Fibroblast of skin of right quadriceps (primary cell): ENCODE data around the gene ARFGAP1.
"Not testable (repeated sequence)": the region's sequence is repeated elsewhere in the genome, so short reads cannot be mapped to it uniquely, and the experiment has no call there.

Source experiments
- DNase-seq: peaks from one replicate; pipeline ENCODE4 v3.0.0-alpha.2; 2013

Gene ARFGAP1

GRCh38 chr20:63322146-63322932 is 49.7 kb downstream of the ARFGAP1 start:
- no peak for DNase-seq

GRCh38 chr20:63322933-63323273 is 50.3 kb downstream of the ARFGAP1 start:
- no peak for DNase-seq

- no peak for DNase-seq
Measured at GRCh38 chr20:63323357-63323981, 50.9 kb downstream of the ARFGAP1 start.

- DNase-seq = no peak
Measured at GRCh38 chr20:63325021-63325471, 52.4 kb downstream of the ARFGAP1 start.

- DNase-seq = no peak
Measured at GRCh38 chr20:63325554-63326313, 53.1 kb downstream of the ARFGAP1 start.

GRCh38 chr20:63326314-63327230 is 54.0 kb downstream of the ARFGAP1 start:
- DNase-seq = no peak

- no peak for DNase-seq
Measured at GRCh38 chr20:63327231-63327745, 54.7 kb downstream of the ARFGAP1 start.

GRCh38 chr20:63328026-63328700 is 55.5 kb downstream of the ARFGAP1 start:
- no peak for DNase-seq

GRCh38 chr20:63328718-63329275 is 56.2 kb downstream of the ARFGAP1 start:
- DNase-seq = no peak

- DNase-seq = no peak
Measured at GRCh38 chr20:63329331-63330083, 56.9 kb downstream of the ARFGAP1 start.

- DNase-seq = no peak
Measured at GRCh38 chr20:63330084-63330760, 57.6 kb downstream of the ARFGAP1 start.

GRCh38 chr20:63330940-63331339 is 58.3 kb downstream of the ARFGAP1 start:
- DNase-seq = no peak

GRCh38 chr20:63331741-63332400 is 59.3 kb downstream of the ARFGAP1 start:
- no peak for DNase-seq

GRCh38 chr20:63332488-63333240 is 60.1 kb downstream of the ARFGAP1 start:
- no peak for DNase-seq

GRCh38 chr20:63333241-63333836 is 60.7 kb downstream of the ARFGAP1 start:
- DNase-seq = no peak

- DNase-seq = no peak
Measured at GRCh38 chr20:63334356-63334755, 61.7 kb downstream of the ARFGAP1 start.

- not testable (repeated sequence) for DNase-seq
Measured at GRCh38 chr20:63335060-63335459, 62.4 kb downstream of the ARFGAP1 start.

- DNase-seq = no peak
Measured at GRCh38 chr20:63335711-63336110, 63.1 kb downstream of the ARFGAP1 start.
